ENCODE measurements around the gene GAL3ST1.

Gene GAL3ST1

GRCh38 chr22:30526656-30527055 lies 47.8 kb downstream of the GAL3ST1 start:
- Histone ChIP-seq H3K9ac (ENCODE audit: low read length) (no peak overlapping the region), H3K79me1 (ENCODE audit: low read length) (no peaks in the 10 kb centered on the region), H2BK120ac (ENCODE audit: low read depth, low read length) (no peak overlapping the region), H4K8ac (ENCODE audit: low read depth, low read length) (no peak overlapping the region), H2AK5ac (ENCODE audit: low read length) (no peak overlapping the region), H4K5ac (ENCODE audit: low read length) (no peak overlapping the region), H3K4me2 (ENCODE audit: low read length) (no peak overlapping the region), H3K4ac (ENCODE audit: low read depth, low read length) (no peak overlapping the region), H3K36me3 (ENCODE audit: control insufficient read depth, insufficient read depth, low read length) (no peaks in the 10 kb centered on the region), H3K4me1 (ENCODE audit: control insufficient read depth, low read depth, low read length) (no peaks in the 10 kb centered on the region), H3K18ac (ENCODE audit: low read length) (no peak overlapping the region), H3K56ac (ENCODE audit: low read length) (no peak overlapping the region), H3K79me2 (ENCODE audit: control insufficient read depth, insufficient read depth, low read length) (no peaks in the 10 kb centered on the region), H2BK15ac (replicated peaks; ENCODE audit: low read depth) (no peak overlapping the region), H3K27ac (ENCODE audit: low read depth, low read length) (no peak overlapping the region), H3K27me3 (ENCODE audit: insufficient read depth, low read length, poor library complexity) (no peaks in the 10 kb centered on the region), H3K4me3 (ENCODE audit: low read length) (no peak overlapping the region), H3K23ac (ENCODE audit: low read length) (no peak overlapping the region), H2BK5ac (ENCODE audit: low read length) (no peak overlapping the region)
- WGBS (ENCODE audit: extremely low coverage, insufficient coverage, low lambda C conversion rate) = no CpG with 5 or more reads among the region's 4 CpGs
- DNase-seq = no peak

GRCh38 chr22:30523646-30524489 lies 50.6 kb downstream of the GAL3ST1 start:
- Histone ChIP-seq H3K79me2 (ENCODE audit: control insufficient read depth, insufficient read depth, low read length) (no peaks in the 10 kb centered on the region), H3K27ac (ENCODE audit: low read depth, low read length) (no peak overlapping the region), H3K23ac (ENCODE audit: low read length) (no peak overlapping the region), H3K56ac (ENCODE audit: low read length) (no peak overlapping the region), H4K8ac (ENCODE audit: low read depth, low read length) (no peak overlapping the region), H3K4ac (ENCODE audit: low read depth, low read length) (no peak overlapping the region), H3K4me1 (ENCODE audit: control insufficient read depth, low read depth, low read length) (no peaks in the 10 kb centered on the region), H3K4me3 (ENCODE audit: low read length) (no peak overlapping the region), H3K18ac (ENCODE audit: low read length) (no peak overlapping the region), H2BK5ac (ENCODE audit: low read length) (no peak overlapping the region), H2BK120ac (ENCODE audit: low read depth, low read length) (no peak overlapping the region), H3K27me3 (ENCODE audit: insufficient read depth, low read length, poor library complexity) (no peaks in the 10 kb centered on the region), H2BK15ac (replicated peaks; ENCODE audit: low read depth) (no peak overlapping the region), H3K9ac (ENCODE audit: low read length) (no peak overlapping the region), H3K4me2 (ENCODE audit: low read length) (no peak overlapping the region), H4K5ac (ENCODE audit: low read length) (no peak overlapping the region), H2AK5ac (ENCODE audit: low read length) (no peak overlapping the region), H3K79me1 (ENCODE audit: low read length) (no peaks in the 10 kb centered on the region), H3K36me3 (ENCODE audit: control insufficient read depth, insufficient read depth, low read length) (no peaks in the 10 kb centered on the region)
- no CpG with 5 or more reads among the region's 8 CpGs for WGBS (ENCODE audit: extremely low coverage, insufficient coverage, low lambda C conversion rate)
- DNase-seq = no peak

GRCh38 chr22:30521368-30522156 lies 52.9 kb downstream of the GAL3ST1 start:
- Histone ChIP-seq H3K4me3 (ENCODE audit: low read length) (no peak overlapping the region), H3K23ac (ENCODE audit: low read length) (no peak overlapping the region), H3K4me2 (ENCODE audit: low read length) (no peak overlapping the region), H2AK5ac (ENCODE audit: low read length) (no peak overlapping the region), H4K8ac (ENCODE audit: low read depth, low read length) (no peak overlapping the region), H3K18ac (ENCODE audit: low read length) (no peak overlapping the region), H4K5ac (ENCODE audit: low read length) (no peak overlapping the region), H3K27me3 (ENCODE audit: insufficient read depth, low read length, poor library complexity) (no peaks in the 10 kb centered on the region), H2BK15ac (replicated peaks; ENCODE audit: low read depth) (no peak overlapping the region), H3K27ac (ENCODE audit: low read depth, low read length) (no peak overlapping the region), H3K36me3 (ENCODE audit: control insufficient read depth, insufficient read depth, low read length) (no peaks in the 10 kb centered on the region), H3K9ac (ENCODE audit: low read length) (no peak overlapping the region), H3K56ac (ENCODE audit: low read length) (no peak overlapping the region), H3K79me1 (ENCODE audit: low read length) (no peaks in the 10 kb centered on the region), H3K4ac (ENCODE audit: low read depth, low read length) (no peak overlapping the region), H2BK5ac (ENCODE audit: low read length) (no peak overlapping the region), H3K4me1 (ENCODE audit: control insufficient read depth, low read depth, low read length) (no peaks in the 10 kb centered on the region), H3K79me2 (ENCODE audit: control insufficient read depth, insufficient read depth, low read length) (no peaks in the 10 kb centered on the region), H2BK120ac (ENCODE audit: low read depth, low read length) (no peak overlapping the region)
- no CpG with 5 or more reads among the region's 5 CpGs for WGBS (ENCODE audit: extremely low coverage, insufficient coverage, low lambda C conversion rate)
- DNase-seq = peak; percentile 60

- Histone ChIP-seq H3K56ac (ENCODE audit: low read length) (no peak overlapping the region), H2BK120ac (ENCODE audit: low read depth, low read length) (no peak overlapping the region), H3K79me2 (ENCODE audit: control insufficient read depth, insufficient read depth, low read length) (no peaks in the 10 kb centered on the region), H2AK5ac (ENCODE audit: low read length) (no peak overlapping the region), H3K79me1 (ENCODE audit: low read length) (no peaks in the 10 kb centered on the region), H3K27ac (ENCODE audit: low read depth, low read length) (no peak overlapping the region), H3K23ac (ENCODE audit: low read length) (no peak overlapping the region), H3K4ac (ENCODE audit: low read depth, low read length) (no peak overlapping the region), H4K8ac (ENCODE audit: low read depth, low read length) (no peak overlapping the region), H3K27me3 (ENCODE audit: insufficient read depth, low read length, poor library complexity) (no peaks in the 10 kb centered on the region), H3K4me1 (ENCODE audit: control insufficient read depth, low read depth, low read length) (no peaks in the 10 kb centered on the region), H3K36me3 (ENCODE audit: control insufficient read depth, insufficient read depth, low read length) (no peaks in the 10 kb centered on the region), H3K9ac (ENCODE audit: low read length) (no peak overlapping the region), H2BK5ac (ENCODE audit: low read length) (no peak overlapping the region), H3K18ac (ENCODE audit: low read length) (no peak overlapping the region), H3K4me2 (ENCODE audit: low read length) (no peak overlapping the region), H2BK15ac (replicated peaks; ENCODE audit: low read depth) (no peak overlapping the region), H4K5ac (ENCODE audit: low read length) (no peak overlapping the region), H3K4me3 (ENCODE audit: low read length) (no peak overlapping the region)
- WGBS (ENCODE audit: extremely low coverage, insufficient coverage, low lambda C conversion rate) = no CpG with 5 or more reads among the region's 7 CpGs
- no peak for DNase-seq
Measured at GRCh38 chr22:30519842-30520425, 54.5 kb downstream of the GAL3ST1 start.

- Histone ChIP-seq H3K36me3 (ENCODE audit: control insufficient read depth, insufficient read depth, low read length) (no peaks in the 10 kb centered on the region), H3K27me3 (ENCODE audit: insufficient read depth, low read length, poor library complexity) (no peaks in the 10 kb centered on the region), H4K5ac (ENCODE audit: low read length) (no peak overlapping the region), H3K23ac (ENCODE audit: low read length) (no peak overlapping the region), H3K79me1 (ENCODE audit: low read length) (no peaks in the 10 kb centered on the region), H3K18ac (ENCODE audit: low read length) (no peak overlapping the region), H4K8ac (ENCODE audit: low read depth, low read length) (no peak overlapping the region), H2BK15ac (replicated peaks; ENCODE audit: low read depth) (no peak overlapping the region), H2BK120ac (ENCODE audit: low read depth, low read length) (no peak overlapping the region), H2AK5ac (ENCODE audit: low read length) (no peak overlapping the region), H3K79me2 (ENCODE audit: control insufficient read depth, insufficient read depth, low read length) (no peaks in the 10 kb centered on the region), H3K4me2 (ENCODE audit: low read length) (no peak overlapping the region), H3K56ac (ENCODE audit: low read length) (no peak overlapping the region), H3K4ac (ENCODE audit: low read depth, low read length) (no peak overlapping the region), H3K4me1 (ENCODE audit: control insufficient read depth, low read depth, low read length) (no peaks in the 10 kb centered on the region), H3K27ac (ENCODE audit: low read depth, low read length) (no peak overlapping the region), H2BK5ac (ENCODE audit: low read length) (no peak overlapping the region), H3K9ac (ENCODE audit: low read length) (no peak overlapping the region), H3K4me3 (ENCODE audit: low read length) (no peak overlapping the region)
- DNase-seq = no peak
- no CpG with 5 or more reads among the region's 5 CpGs for WGBS (ENCODE audit: extremely low coverage, insufficient coverage, low lambda C conversion rate)
Measured at GRCh38 chr22:30516731-30517130, 57.7 kb downstream of the GAL3ST1 start.

Data from mesendoderm (in vitro differentiated cells).